Activated CD8-positive, alpha-beta T cell treated with anti-CD3 and anti-CD28 coated beads for 36 hours (primary cell): ENCODE results near the gene SMARCD2. TPM values are rescaled to one million over a fixed set of nuclear protein-coding genes. Genes with fewer than 3 reads are reported as not detected.

Source experiments
- ATAC-seq: fragments of 200-7000 bp; cut with Tn5 transposase; one replicate; pipeline ENCODE4 v1.10.0; 2021; ENCODE audit warnings: mild to moderate bottlenecking, moderate library complexity
- CTCF ChIA-PET: fragments of 350-600 bp; sonication (Branson Sonifier 250); formaldehyde crosslinking; loops from one replicate; lab custom pipeline; 2021; ENCODE audit warnings: antibody characterized with exemption; lab: Charles Lee
- POLR2A ChIA-PET: fragments of 350-600 bp; sonication (Branson Sonifier 250); formaldehyde crosslinking; loops from one replicate; lab custom pipeline; 2021; ENCODE audit warnings: antibody characterized with exemption; lab: Charles Lee
- DNase-seq: peaks from one replicate; pipeline ENCODE4 v3.0.0-alpha.2; 2020
- H3K27ac Mint-ChIP-seq: one replicate; pipeline ENCODE4 v1.8.0; 2021; ENCODE audit warnings: mild to moderate bottlenecking, mixed read lengths
- H3K27me3 Mint-ChIP-seq: one replicate; pipeline ENCODE4 v1.8.0; 2021; ENCODE audit warnings: mixed read lengths
- H3K36me3 Mint-ChIP-seq: one replicate; pipeline ENCODE4 v1.8.0; 2021; ENCODE audit warnings: low read depth, mixed read lengths
- H3K4me1 Mint-ChIP-seq: one replicate; pipeline ENCODE4 v1.8.0; 2021; ENCODE audit warnings: low read depth, mixed read lengths
- H3K4me3 Mint-ChIP-seq: one replicate; pipeline ENCODE4 v1.8.0; 2021; ENCODE audit warnings: mild to moderate bottlenecking, moderate library complexity, mixed read lengths
- H3K9me3 Mint-ChIP-seq: one replicate; pipeline ENCODE4 v1.8.0; 2021; ENCODE audit warnings: mixed read lengths
- intact Hi-C: fragments of 100-400 bp; cut with micrococcal nuclease; formaldehyde crosslinking; loops from one replicate; pipeline ENCODE4 v1.10.0; 2022
- total RNA-seq, 2 experiments: library from RNA; stranded (reverse); gene quantifications; one replicate each; pipeline ENCODE4 v1.2.3, GENCODE V29; 2021
- TF ChIP-seq, protein P1 (sequence below): fragments of 200-600 bp; IDR thresholded peaks from one replicate; pipeline ENCODE4 v1.8.0; 2022; ENCODE audit warnings: antibody characterized with exemption, mild to moderate bottlenecking

The SMARCD2 gene
- total RNA-seq, 2 experiments from 2014 or later, result 99.4 to 103 TPM

- ATAC-seq (no peak), DNase-seq (no peak)
- intact Hi-C loops, result no loop called here
- Mint-ChIP-seq H3K36me3 (peaks cover 88% of the 10 kb centered on the region), H3K4me3 (no peak overlapping the region), H3K9me3 (no peaks in the 10 kb centered on the region), H3K27ac (peak overlapping the region; percentile 65), H3K27me3 (no peaks in the 10 kb centered on the region), H3K4me1 (peaks cover 47% of the 10 kb centered on the region)
- ChIA-PET CTCF (interaction anchor here (2.6 kb wide), 1 partner anchor 13 kb away, joined by 9 read pairs; no protein-coding TSS in a partner anchor), POLR2A (interaction anchor here (2.6 to 7.9 kb wide), 2 partner anchors 10 to 20 kb away, joined by 12 to 66 read pairs; partner anchors contain the start of gene SMARCD2)
- TF ChIP-seq, protein P1, sequence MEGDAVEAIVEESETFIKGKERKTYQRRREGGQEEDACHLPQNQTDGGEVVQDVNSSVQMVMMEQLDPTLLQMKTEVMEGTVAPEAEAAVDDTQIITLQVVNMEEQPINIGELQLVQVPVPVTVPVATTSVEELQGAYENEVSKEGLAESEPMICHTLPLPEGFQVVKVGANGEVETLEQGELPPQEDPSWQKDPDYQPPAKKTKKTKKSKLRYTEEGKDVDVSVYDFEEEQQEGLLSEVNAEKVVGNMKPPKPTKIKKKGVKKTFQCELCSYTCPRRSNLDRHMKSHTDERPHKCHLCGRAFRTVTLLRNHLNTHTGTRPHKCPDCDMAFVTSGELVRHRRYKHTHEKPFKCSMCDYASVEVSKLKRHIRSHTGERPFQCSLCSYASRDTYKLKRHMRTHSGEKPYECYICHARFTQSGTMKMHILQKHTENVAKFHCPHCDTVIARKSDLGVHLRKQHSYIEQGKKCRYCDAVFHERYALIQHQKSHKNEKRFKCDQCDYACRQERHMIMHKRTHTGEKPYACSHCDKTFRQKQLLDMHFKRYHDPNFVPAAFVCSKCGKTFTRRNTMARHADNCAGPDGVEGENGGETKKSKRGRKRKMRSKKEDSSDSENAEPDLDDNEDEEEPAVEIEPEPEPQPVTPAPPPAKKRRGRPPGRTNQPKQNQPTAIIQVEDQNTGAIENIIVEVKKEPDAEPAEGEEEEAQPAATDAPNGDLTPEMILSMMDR, result no peak
Observed at GRCh38 chr17:63822537-63822936, 19.9 kb downstream of the SMARCD2 start.

DNA sequence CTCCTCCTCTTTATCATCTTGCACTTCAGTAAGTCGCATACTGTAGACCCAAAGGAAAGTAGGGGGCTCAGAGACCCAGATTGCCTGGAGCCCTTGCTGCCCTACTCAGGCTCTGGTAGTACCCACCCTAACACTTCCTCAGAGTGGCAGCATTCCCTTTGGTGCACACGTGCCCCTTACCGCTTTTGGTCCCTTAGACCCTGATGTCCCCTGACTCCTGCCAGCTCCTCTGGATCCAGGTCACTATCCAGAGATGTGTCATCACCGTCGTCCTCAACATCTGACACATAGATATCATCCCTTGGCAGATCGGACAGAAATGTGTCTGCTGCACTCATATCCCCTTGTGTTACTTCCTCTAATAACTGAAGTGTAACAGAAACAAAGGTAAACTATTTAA is 20.7 kb downstream of the SMARCD2 start:
- Mint-ChIP-seq H3K4me3 (no peak overlapping the region), H3K4me1 (peaks cover 47% of the 10 kb centered on the region), H3K36me3 (peaks cover 90% of the 10 kb centered on the region), H3K9me3 (no peaks in the 10 kb centered on the region), H3K27me3 (no peaks in the 10 kb centered on the region), H3K27ac (peak overlapping the region; percentile 78)
- ATAC-seq (no peak), DNase-seq (no peak)
- ChIA-PET POLR2A (interaction anchor here (1.0 to 7.9 kb wide), 5 partner anchors 10 to 121 kb away, joined by 3 to 66 read pairs (median 12); partner anchors contain the start of genes CCDC47, DDX42 and SMARCD2), CTCF (interaction anchor here (1.0 to 1.8 kb wide), 2 partner anchors 8 to 30 kb away, joined by 3 to 4 read pairs; no protein-coding TSS in a partner anchor)
- TF ChIP-seq, protein P1, result no peak
- intact Hi-C loops, result no loop called here

- peak overlapping the region; percentile 78 for H3K27ac Mint-ChIP-seq
- intact Hi-C loops, result no loop called here
- H3K36me3 Mint-ChIP-seq, result peaks cover 88% of the 10 kb centered on the region
- ATAC-seq, result peak; percentile 19
- H3K27me3 Mint-ChIP-seq, result no peaks in the 10 kb centered on the region
- H3K9me3 Mint-ChIP-seq, result no peaks in the 10 kb centered on the region
- no peak overlapping the region for H3K4me3 Mint-ChIP-seq
- ChIA-PET POLR2A (interaction anchor here (1.0 to 7.9 kb wide), 8 partner anchors 11 to 120 kb away, joined by 3 to 66 read pairs (median 8); partner anchors contain the start of genes CCDC47, DDX42 and SMARCD2), CTCF (interaction anchor here (1.0 to 1.8 kb wide), 2 partner anchors 9 to 30 kb away, joined by 3 to 4 read pairs; no protein-coding TSS in a partner anchor)
- TF ChIP-seq, protein P1, result no peak
- peaks cover 44% of the 10 kb centered on the region for H3K4me1 Mint-ChIP-seq
- no peak for DNase-seq
Observed at GRCh38 chr17:63820963-63821561, 21.4 kb downstream of the SMARCD2 start.

- no peaks in the 10 kb centered on the region for H3K9me3 Mint-ChIP-seq
- ChIA-PET CTCF (interaction anchor here (1.8 to 2.2 kb wide), 2 partner anchors 9 to 10 kb away, joined by 4 to 6 read pairs; no protein-coding TSS in a partner anchor), POLR2A (interaction anchor here (0.8 to 7.9 kb wide), 7 partner anchors 8 to 64 kb away, joined by 3 to 66 read pairs (median 12); partner anchors contain the start of genes CCDC47, DDX42 and SMARCD2)
- TF ChIP-seq, protein P1, result no peak
- H3K4me3 Mint-ChIP-seq, result peak overlapping the region; percentile 33
- H3K4me1 Mint-ChIP-seq, result peaks cover 32% of the 10 kb centered on the region
- peak; percentile 34 for DNase-seq
- intact Hi-C loops, result no loop called here
- peak overlapping the region; percentile 87 for H3K27ac Mint-ChIP-seq
- H3K27me3 Mint-ChIP-seq, result no peaks in the 10 kb centered on the region
- peaks cover 87% of the 10 kb centered on the region for H3K36me3 Mint-ChIP-seq
- ATAC-seq, result peak; percentile 34
Observed at GRCh38 chr17:63819585-63820537, 22.6 kb downstream of the SMARCD2 start.
